Left ventricle myocardium inferior (tissue), 1 donor: Measurements from ENCODE around the gene FUZ. TPM values are rescaled to one million over a fixed set of nuclear protein-coding genes. Genes with fewer than 3 reads are reported as not detected.

Source experiments
- DNase-seq: peaks from one replicate; pipeline ENCODE4 v3.0.0-alpha.2; 2020
- H3K27ac ChIP-seq: fragments of 200-600 bp; replicated peaks from 2 replicates; pipeline ENCODE4 v1.8.0; 2021
- H3K27me3 ChIP-seq: fragments of 200-600 bp; 2 replicates; pipeline ENCODE4 v1.8.0; 2021; ENCODE audit warnings: low read depth
- H3K36me3 ChIP-seq: fragments of 200-600 bp; 2 replicates; pipeline ENCODE4 v1.8.0; 2021
- H3K4me1 ChIP-seq: fragments of 200-600 bp; 2 replicates; pipeline ENCODE4 v1.8.0; 2021
- H3K4me3 ChIP-seq: fragments of 200-600 bp; 2 replicates; pipeline ENCODE4 v1.8.0; 2021; ENCODE audit warnings: mild to moderate bottlenecking, moderate library complexity
- H3K9me3 ChIP-seq: fragments of 200-600 bp; replicated peaks from 2 replicates; pipeline ENCODE4 v1.8.0; 2021
- intact Hi-C: fragments of 100-400 bp; cut with micrococcal nuclease; formaldehyde crosslinking; loops from one replicate; pipeline ENCODE4 v1.11.0; 2022
- total RNA-seq: library from RNA; stranded (reverse); fragmentation: NEBNext Ultra II Directional; extraction: Animal tissue kit (Norgen Biotek cat#: 25700); gene quantifications from one replicate; pipeline ENCODE4 v1.2.1, GENCODE V29; 2021
- TF ChIP-seq, protein P1 (sequence below): fragments of 200-600 bp; IDR thresholded peaks from 2 replicates; pipeline ENCODE4 v1.8.0; 2021; ENCODE audit warnings: antibody characterized with exemption, mild to moderate bottlenecking, borderline replicate concordance
- donor health status: DM: no; HTN: yes; CAD: no; lungs with severe emphysema.

The FUZ gene
- total RNA-seq, 1 donor from 2014 or later = 18.3 TPM

DNA sequence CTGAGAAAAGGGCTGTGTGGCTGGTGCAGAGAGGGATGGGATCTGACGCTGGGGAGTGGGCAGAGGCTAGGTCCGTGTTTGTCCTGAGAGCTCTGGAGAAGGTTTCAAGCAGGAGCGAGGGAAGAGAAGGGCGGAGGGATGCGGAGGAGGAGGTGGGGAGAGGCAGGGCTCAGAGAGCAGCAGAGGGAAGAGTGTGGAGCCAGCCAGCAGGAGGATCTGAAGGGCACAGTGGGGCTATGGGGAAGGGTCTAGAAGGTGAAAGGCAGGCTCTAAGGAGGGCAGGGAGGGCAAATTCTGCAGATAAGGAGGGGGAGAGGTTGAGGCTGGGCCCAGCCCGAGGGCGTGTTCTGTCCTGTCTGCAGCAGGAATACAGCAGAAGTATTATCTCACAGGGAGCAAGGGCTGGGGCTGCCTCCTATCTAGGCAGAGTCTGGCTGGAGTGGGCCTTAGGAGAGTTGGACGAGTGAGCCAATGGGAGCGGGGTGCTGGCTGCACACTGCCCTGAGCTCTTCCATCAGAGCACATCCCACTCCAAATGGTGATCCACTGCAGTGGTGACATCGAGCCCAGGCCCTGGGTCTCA lies 40.2 kb downstream of the FUZ start:
- H3K9me3 ChIP-seq = no peaks in the 10 kb centered on the region
- intact Hi-C loops = no loop called here
- H3K27me3 ChIP-seq = no peaks in the 10 kb centered on the region
- H3K27ac ChIP-seq = no peak overlapping the region
- TF ChIP-seq, protein P1, sequence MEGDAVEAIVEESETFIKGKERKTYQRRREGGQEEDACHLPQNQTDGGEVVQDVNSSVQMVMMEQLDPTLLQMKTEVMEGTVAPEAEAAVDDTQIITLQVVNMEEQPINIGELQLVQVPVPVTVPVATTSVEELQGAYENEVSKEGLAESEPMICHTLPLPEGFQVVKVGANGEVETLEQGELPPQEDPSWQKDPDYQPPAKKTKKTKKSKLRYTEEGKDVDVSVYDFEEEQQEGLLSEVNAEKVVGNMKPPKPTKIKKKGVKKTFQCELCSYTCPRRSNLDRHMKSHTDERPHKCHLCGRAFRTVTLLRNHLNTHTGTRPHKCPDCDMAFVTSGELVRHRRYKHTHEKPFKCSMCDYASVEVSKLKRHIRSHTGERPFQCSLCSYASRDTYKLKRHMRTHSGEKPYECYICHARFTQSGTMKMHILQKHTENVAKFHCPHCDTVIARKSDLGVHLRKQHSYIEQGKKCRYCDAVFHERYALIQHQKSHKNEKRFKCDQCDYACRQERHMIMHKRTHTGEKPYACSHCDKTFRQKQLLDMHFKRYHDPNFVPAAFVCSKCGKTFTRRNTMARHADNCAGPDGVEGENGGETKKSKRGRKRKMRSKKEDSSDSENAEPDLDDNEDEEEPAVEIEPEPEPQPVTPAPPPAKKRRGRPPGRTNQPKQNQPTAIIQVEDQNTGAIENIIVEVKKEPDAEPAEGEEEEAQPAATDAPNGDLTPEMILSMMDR = no peak
- H3K4me3 ChIP-seq = no peak overlapping the region
- H3K4me1 ChIP-seq = peaks cover 31% of the 10 kb centered on the region
- no peak for DNase-seq
- H3K36me3 ChIP-seq = peaks cover 14% of the 10 kb centered on the region

DNA sequence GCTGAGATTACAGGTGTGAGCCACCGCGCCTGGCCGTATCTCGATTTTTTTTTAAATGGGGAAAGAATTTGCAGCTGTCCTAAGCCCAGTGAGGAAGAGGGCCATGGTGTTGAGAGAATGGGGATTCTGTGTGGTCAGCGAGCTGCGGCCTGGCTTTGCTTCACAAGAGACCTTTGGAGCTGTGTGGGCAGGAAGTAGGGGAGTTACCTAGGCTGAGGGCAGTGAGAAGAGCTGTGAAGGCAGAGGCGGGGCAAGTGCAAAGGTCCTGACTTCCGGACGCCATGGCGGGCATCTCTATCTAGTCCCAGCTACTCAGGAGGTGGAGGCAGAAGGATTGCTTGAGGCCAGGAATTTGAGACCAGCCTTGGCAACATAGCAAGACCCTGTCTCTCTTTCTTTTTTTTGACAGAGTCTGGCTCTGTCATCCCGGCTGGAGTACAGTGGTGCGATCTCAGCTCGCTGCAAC lies 41.4 kb downstream of the FUZ start:
- TF ChIP-seq, protein P1 = no peak
- Histone ChIP-seq H3K36me3 (peaks cover 14% of the 10 kb centered on the region), H3K27me3 (no peaks in the 10 kb centered on the region), H3K9me3 (no peaks in the 10 kb centered on the region), H3K27ac (no peak overlapping the region), H3K4me1 (peaks cover 42% of the 10 kb centered on the region), H3K4me3 (no peak overlapping the region)
- DNase-seq = no peak
- intact Hi-C loops = no loop called here

DNA sequence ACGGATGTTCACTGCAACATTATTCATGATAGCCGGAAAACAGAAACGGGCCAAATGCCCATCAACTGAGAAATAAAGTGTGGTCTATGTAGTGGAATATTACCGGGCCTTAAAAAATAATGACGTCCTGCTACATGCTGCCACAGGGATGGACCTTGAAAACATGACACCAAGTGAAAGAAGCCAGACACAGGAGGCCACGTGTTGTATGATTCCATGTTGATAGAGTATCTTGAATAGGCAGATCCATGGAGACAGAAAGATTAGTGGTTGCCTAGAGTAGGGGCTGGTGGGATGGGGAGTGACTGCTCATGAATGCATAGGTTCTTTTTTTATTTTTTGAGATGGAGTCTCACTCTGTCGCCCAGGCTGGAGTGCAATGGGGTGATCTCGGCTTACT lies 42.6 kb downstream of the FUZ start:
- intact Hi-C loops = no loop called here
- H3K4me1 ChIP-seq = peaks cover 48% of the 10 kb centered on the region
- no peaks in the 10 kb centered on the region for H3K27me3 ChIP-seq
- no peak overlapping the region for H3K27ac ChIP-seq
- H3K36me3 ChIP-seq = peaks cover 6% of the 10 kb centered on the region
- H3K9me3 ChIP-seq = no peaks in the 10 kb centered on the region
- TF ChIP-seq, protein P1 = no peak
- H3K4me3 ChIP-seq = no peak overlapping the region
- no peak for DNase-seq

DNA sequence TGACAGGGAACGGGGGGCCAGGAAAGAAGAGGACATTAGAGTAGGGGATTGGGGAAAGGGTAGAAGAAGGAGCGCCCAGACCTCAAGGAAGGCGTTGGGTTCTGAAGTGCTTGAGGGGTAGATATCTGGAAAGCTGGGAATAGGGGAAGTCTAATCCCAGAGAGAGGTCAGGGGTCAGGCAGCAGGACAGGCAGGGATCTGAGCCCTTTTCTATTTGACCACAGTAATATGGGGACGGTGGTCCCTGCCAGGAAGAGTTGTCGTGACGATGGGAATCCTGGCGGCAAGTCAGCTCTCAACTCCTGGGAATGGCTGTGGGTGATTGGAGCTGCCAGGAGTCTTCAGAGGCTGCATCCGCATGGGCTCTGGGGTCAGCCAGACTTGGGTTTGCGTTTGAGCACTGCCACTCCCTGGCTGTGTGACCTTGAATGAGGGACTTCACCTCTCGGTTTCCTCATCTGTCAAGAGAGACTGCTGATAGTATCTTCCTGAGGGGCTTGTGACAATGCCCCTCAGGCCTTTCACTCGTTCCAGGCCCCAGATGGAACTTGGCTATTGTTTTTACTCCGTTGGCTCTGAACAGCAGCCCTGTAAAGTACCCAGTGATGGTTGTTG lies 45.0 kb downstream of the FUZ start:
- no peaks in the 10 kb centered on the region for H3K9me3 ChIP-seq
- no peaks in the 10 kb centered on the region for H3K27me3 ChIP-seq
- peak overlapping the region; percentile 87 for H3K27ac ChIP-seq
- intact Hi-C loops = no loop called here
- peak overlapping the region; percentile 92 for H3K4me3 ChIP-seq
- TF ChIP-seq, protein P1 = no peak
- H3K4me1 ChIP-seq = peaks cover 50% of the 10 kb centered on the region
- H3K36me3 ChIP-seq = peaks cover 5% of the 10 kb centered on the region
- no peak for DNase-seq

DNA sequence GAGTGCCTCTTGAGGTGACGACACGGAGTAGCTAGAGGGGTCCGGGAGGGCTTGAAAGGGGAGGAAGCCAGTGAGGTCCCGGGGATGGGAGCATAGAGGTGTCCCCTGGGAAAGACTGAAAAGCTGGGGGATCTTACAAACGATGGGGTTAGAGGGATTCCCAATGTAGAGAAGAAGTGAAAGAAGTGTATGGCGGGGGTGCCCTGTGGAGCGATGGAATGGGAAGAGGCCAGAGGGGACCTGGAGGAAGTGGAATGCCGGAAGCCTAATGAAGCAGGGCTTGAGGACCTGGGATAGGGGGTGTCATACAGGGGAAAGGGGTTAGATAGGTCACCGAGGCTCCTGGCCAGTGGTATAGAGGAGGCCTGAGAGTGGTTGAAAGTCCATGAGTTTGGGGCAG lies 45.7 kb downstream of the FUZ start:
- DNase-seq = no peak
- Histone ChIP-seq H3K27ac (peak overlapping the region; percentile 87), H3K4me1 (peaks cover 48% of the 10 kb centered on the region), H3K9me3 (no peaks in the 10 kb centered on the region), H3K36me3 (peaks cover 5% of the 10 kb centered on the region), H3K4me3 (peak overlapping the region; percentile 92), H3K27me3 (no peaks in the 10 kb centered on the region)
- TF ChIP-seq, protein P1 = no peak
- intact Hi-C loops = no loop called here
